ENCODE data around the gene SLC1A2.

The SLC1A2 gene

DNA sequence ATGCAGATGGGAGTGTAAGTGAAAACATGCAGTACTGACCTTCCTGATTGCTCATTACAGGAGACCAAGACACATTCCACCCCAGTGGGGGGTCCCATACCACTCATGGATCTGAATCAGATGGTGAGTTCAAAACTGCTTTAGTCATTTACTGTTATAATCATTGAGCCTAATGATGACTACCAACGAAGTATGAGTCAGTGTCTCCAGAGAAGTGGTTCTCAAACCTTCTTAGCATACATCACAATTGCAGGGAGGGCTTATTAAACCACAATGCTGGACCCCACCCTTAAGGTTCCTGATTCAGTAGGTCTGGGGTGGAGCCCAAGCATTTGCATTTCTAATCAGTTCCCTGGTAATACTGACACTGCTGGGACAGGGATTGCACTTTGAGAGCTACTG is 204.6 kb downstream of the SLC1A2 start:
- DNase-seq, result peak; percentile 39

DNA sequence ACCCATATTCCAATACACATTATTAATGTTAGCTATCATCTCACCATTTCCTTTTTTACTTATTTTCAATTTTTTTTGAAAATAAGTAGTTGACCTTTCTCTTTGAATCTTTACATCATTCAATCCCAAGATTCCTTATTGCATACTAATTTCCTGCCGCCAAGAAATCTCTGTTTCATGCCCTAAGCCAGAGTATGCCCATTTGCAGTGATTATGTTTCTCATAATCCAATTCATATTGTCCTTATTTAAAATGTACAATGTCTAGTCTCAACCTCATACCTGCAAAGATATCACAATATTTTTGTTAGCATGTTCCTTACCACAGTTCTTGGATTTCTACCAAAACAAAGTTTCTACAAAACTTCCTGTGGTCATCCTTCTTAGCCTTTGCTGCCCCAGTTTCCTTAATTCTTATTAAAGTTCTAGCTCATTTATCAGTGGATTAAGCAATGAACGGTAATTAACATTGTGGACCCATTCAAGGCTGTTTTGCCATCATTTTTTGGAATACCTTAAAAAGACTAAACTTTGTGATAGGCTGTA is 205.1 kb downstream of the SLC1A2 start:
- no peak for DNase-seq

DNA sequence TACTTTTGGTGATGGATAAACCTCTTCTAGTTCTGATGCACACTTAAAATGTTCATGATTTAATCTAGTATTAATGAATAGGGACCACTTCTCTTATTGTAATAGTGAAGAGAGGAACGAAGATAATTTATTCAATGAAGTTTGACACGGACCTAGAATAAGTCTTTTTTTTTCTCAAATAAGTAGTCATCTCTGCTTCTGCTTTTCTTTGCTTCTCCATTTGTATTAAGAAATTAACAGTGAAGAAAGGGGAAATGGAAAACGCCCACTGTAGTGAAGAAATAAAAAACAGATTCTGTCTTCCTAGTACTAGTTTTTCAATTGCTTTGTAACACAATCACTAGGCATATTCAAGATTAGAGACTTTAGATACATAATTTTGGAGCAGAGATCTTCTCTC is 207.4 kb downstream of the SLC1A2 start:
- no peak for DNase-seq

DNA sequence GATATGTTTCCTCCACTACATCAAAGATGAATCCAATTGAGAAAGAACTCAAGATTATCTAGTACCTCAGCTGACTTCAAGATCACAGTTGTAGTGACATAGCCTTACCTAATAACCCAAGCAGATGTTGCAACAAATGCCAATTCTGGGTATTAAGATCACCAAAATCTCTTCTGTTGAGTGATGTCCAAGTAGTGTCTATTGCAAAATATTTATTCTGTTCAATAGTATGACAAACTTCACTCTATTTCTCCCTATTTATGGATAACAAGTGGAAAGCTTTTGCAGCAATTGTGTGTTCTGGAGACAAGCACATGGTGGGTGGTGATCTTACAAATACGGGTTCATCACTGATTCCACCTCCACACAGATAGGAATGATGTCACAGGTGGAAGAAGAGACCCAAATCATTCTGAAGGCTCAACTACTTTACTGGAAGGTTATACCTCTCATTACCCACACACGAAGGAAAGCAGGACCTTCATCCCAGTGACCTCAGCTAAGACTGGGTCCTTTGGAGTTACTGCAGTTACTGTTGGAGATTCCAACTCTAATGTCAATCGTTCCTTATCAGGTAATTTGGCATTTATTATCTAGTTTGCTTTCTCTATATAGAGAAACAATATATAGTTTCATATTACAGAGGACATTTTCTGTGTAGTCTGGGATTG is 208.3 kb downstream of the SLC1A2 start:
- no peak for DNase-seq

DNA sequence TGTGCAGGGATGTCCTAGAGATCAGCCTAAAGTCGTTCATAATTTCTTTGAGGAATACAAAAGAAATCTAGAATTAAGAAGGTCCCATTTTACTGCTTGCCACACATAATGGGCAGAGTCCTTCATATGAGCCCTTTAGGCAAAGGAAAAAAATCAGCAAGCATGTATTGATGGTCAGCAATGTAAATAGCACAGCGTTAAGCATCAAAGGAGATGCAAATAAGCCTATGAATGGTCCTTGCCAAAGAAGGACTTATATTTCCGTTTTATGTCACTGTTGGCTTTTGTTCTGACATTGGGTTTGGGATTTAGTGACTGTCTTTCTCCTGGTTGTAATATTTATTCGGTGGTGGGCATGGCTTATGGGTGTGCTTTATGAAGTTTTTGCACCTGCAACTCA is 210.6 kb downstream of the SLC1A2 start:
- DNase-seq, result no peak

GRCh38 chr11:35207471-35208403 is 211.6 kb downstream of the SLC1A2 start:
- no peak for DNase-seq

- no peak for DNase-seq
Observed at GRCh38 chr11:35206616-35207015, 212.7 kb downstream of the SLC1A2 start.

DNA sequence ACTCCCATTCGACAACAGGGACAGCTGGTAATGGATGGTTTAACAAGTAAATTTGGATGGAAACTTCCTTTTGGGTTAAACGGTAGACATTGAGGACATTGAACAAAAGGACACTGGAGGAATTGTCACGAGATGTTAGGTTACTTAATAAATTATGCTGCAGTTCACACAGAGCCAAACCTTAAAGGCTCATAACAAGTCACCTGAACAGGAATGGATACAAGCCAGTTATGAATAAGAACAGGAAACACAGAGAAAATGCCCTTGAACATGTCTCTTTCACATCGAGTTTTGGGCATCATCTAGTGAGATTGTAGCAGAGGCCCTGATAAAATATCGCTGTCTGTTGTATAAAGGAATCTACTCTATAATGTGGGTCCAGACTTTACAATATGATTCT is 214.7 kb downstream of the SLC1A2 start:
- no peak for DNase-seq
